ENCODE measurements around the gene PRSS8. TPM values are rescaled to one million over a fixed set of nuclear protein-coding genes. Genes with fewer than 3 reads are reported as not detected.

PRSS8 gene
- total and polyA plus RNA-seq, 2 donors (not counting 1 experiment from before 2014, with no cell fraction given) = not detected

DNA sequence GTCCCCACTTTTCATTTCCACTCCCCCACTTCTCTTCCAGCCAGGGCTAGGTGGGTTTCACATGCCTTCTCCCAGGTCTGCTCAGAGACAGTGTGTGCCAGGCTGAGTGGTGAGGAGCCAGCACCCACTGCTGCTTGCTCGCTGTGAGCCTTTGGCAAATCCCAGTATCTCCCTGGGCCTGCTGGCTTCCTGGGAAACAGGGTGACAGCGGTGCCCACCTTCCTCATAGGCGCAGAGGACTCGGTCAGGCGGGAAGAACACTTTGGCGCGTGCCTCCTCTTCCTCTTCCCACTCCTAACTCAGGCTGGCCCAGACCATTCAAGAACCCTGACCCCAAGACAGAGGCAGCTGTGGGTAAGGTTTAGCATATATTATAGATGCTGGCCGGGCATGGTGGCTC is 46.3 kb downstream of the PRSS8 start:
- Histone ChIP-seq H3K4me1 (ENCODE audit: control insufficient read depth, extremely low read depth, insufficient read depth, low read length) (peaks cover 3% of the 10 kb centered on the region), H3K36me3 (ENCODE audit: control insufficient read depth, insufficient read depth, low read length) (peaks cover 19% of the 10 kb centered on the region), H3K9ac (ENCODE audit: insufficient read depth, low read length) (no peak overlapping the region), H3K27ac (ENCODE audit: insufficient read depth, low read length) (no peak overlapping the region), H2AFZ (ENCODE audit: low read length) (no peak overlapping the region), H4K20me1 (ENCODE audit: control insufficient read depth, extremely low read depth, insufficient read depth, low read length) (no peaks in the 10 kb centered on the region), H3K79me2 (ENCODE audit: control insufficient read depth, insufficient read depth, low read length) (peaks cover 20% of the 10 kb centered on the region), H3K4me3 (replicated peaks in 1 of 4; ENCODE audit: control extremely low read depth in 1 of 4, insufficient read depth in 1 of 4, low read depth in 3 of 4, low read length in 4 of 4) (no peak overlapping the region), H3K9me3 (ENCODE audit: control insufficient read depth, insufficient read depth, low read depth, low read length) (no peaks in the 10 kb centered on the region), H3K4me2 (ENCODE audit: extremely low read depth, insufficient read depth, low read length) (no peak overlapping the region), H3K27me3 (ENCODE audit: control insufficient read depth, insufficient read depth, low read length) (no peaks in the 10 kb centered on the region)
- TF ChIP-seq, protein P1, sequence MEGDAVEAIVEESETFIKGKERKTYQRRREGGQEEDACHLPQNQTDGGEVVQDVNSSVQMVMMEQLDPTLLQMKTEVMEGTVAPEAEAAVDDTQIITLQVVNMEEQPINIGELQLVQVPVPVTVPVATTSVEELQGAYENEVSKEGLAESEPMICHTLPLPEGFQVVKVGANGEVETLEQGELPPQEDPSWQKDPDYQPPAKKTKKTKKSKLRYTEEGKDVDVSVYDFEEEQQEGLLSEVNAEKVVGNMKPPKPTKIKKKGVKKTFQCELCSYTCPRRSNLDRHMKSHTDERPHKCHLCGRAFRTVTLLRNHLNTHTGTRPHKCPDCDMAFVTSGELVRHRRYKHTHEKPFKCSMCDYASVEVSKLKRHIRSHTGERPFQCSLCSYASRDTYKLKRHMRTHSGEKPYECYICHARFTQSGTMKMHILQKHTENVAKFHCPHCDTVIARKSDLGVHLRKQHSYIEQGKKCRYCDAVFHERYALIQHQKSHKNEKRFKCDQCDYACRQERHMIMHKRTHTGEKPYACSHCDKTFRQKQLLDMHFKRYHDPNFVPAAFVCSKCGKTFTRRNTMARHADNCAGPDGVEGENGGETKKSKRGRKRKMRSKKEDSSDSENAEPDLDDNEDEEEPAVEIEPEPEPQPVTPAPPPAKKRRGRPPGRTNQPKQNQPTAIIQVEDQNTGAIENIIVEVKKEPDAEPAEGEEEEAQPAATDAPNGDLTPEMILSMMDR (conservative IDR thresholded peaks at IDR 0.05 in 1 of 2, IDR thresholded peaks at IDR 0.05 in 1 of 2; ENCODE audit: low read depth in 1 of 2, low read length in 2 of 2) = no peak
- TF ChIP-seq EZH2 (IDR thresholded peaks at IDR 0.05; ENCODE audit: low read length, missing control alignments) = no peak
- no peak for DNase-seq (ENCODE audit: low read depth in 2 of 2)

- Histone ChIP-seq H3K9ac (ENCODE audit: insufficient read depth, low read length) (no peak within 1 kb of the TSS), H3K27me3 (ENCODE audit: control insufficient read depth, insufficient read depth, low read length) (no peaks in the 10 kb centered on the region), H3K4me1 (ENCODE audit: control insufficient read depth, extremely low read depth, insufficient read depth, low read length) (peaks cover 3% of the 10 kb centered on the region), H3K4me2 (ENCODE audit: extremely low read depth, insufficient read depth, low read length) (no peak within 1 kb of the TSS), H3K79me2 (ENCODE audit: control insufficient read depth, insufficient read depth, low read length) (peaks cover 15% of the 10 kb centered on the region), H3K36me3 (ENCODE audit: control insufficient read depth, insufficient read depth, low read length) (peaks cover 22% of the 10 kb centered on the region), H3K9me3 (ENCODE audit: control insufficient read depth, insufficient read depth, low read depth, low read length) (no peaks in the 10 kb centered on the region), H3K4me3 (replicated peaks in 1 of 4; ENCODE audit: control extremely low read depth in 1 of 4, insufficient read depth in 1 of 4, low read depth in 3 of 4, low read length in 4 of 4) (no peak within 1 kb of the TSS), H2AFZ (ENCODE audit: low read length) (no peak within 1 kb of the TSS), H3K27ac (ENCODE audit: insufficient read depth, low read length) (no peak within 1 kb of the TSS), H4K20me1 (ENCODE audit: control insufficient read depth, extremely low read depth, insufficient read depth, low read length) (no peaks in the 10 kb centered on the region)
- TF ChIP-seq, protein P1 (conservative IDR thresholded peaks at IDR 0.05 in 1 of 2, IDR thresholded peaks at IDR 0.05 in 1 of 2; ENCODE audit: low read depth in 1 of 2, low read length in 2 of 2) = no peak
- no peak for TF ChIP-seq EZH2 (IDR thresholded peaks at IDR 0.05; ENCODE audit: low read length, missing control alignments)
- no peak for DNase-seq (ENCODE audit: low read depth in 2 of 2)
Measured at GRCh38 chr16:31088459-31089183, 46.9 kb downstream of the PRSS8 start, which contains the start of gene PRSS53. TSS of gene PRSS53 (minus strand) at chr16:31088943. CDS start at chr16:31088809, 134 bp downstream.

GRCh38 chr16:31087971-31088370 is 47.6 kb downstream of the PRSS8 start:
- no peak overlapping the region for H3K4me3 ChIP-seq (replicated peaks in 1 of 4; ENCODE audit: control extremely low read depth in 1 of 4, insufficient read depth in 1 of 4, low read depth in 3 of 4, low read length in 4 of 4)
- no peaks in the 10 kb centered on the region for H3K9me3 ChIP-seq (ENCODE audit: control insufficient read depth, insufficient read depth, low read depth, low read length)
- H3K9ac ChIP-seq (ENCODE audit: insufficient read depth, low read length) = no peak overlapping the region
- H3K79me2 ChIP-seq (ENCODE audit: control insufficient read depth, insufficient read depth, low read length) = peaks cover 11% of the 10 kb centered on the region
- no peak for DNase-seq (ENCODE audit: low read depth in 2 of 2)
- peaks cover 22% of the 10 kb centered on the region for H3K36me3 ChIP-seq (ENCODE audit: control insufficient read depth, insufficient read depth, low read length)
- TF ChIP-seq, protein P1 (conservative IDR thresholded peaks at IDR 0.05 in 1 of 2, IDR thresholded peaks at IDR 0.05 in 1 of 2; ENCODE audit: low read depth in 1 of 2, low read length in 2 of 2) = no peak
- TF ChIP-seq EZH2 (IDR thresholded peaks at IDR 0.05; ENCODE audit: low read length, missing control alignments) = no peak
- H3K4me2 ChIP-seq (ENCODE audit: extremely low read depth, insufficient read depth, low read length) = no peak overlapping the region
- no peak overlapping the region for H2AFZ ChIP-seq (ENCODE audit: low read length)
- H4K20me1 ChIP-seq (ENCODE audit: control insufficient read depth, extremely low read depth, insufficient read depth, low read length) = no peaks in the 10 kb centered on the region
- no peak overlapping the region for H3K27ac ChIP-seq (ENCODE audit: insufficient read depth, low read length)
- H3K27me3 ChIP-seq (ENCODE audit: control insufficient read depth, insufficient read depth, low read length) = no peaks in the 10 kb centered on the region
- H3K4me1 ChIP-seq (ENCODE audit: control insufficient read depth, extremely low read depth, insufficient read depth, low read length) = peaks cover 3% of the 10 kb centered on the region

All from fibroblast of lung (primary cell).